A549 (cell line): ENCODE measurements around the gene RPAP3.

Experiments used
- CEBPB ChIP-seq, 2 experiments: fragments of >200 bp in 1 of 2; sonication (Bioruptor Twin) in 1 of 2; formaldehyde crosslinking in 1 of 2; IDR thresholded peaks; 2 replicates each; pipeline ENCODE4 v1.6.1; 2012 to 2016
- CTCF ChIP-seq: fragments of >200 bp; sonication (Bioruptor Twin); formaldehyde crosslinking; IDR thresholded peaks from 3 replicates; pipeline ENCODE4 v1.5.1; 2016
- E2F6 ChIP-seq: IDR thresholded peaks from 2 replicates; pipeline ENCODE4 v1.6.1; 2012; ENCODE audit warnings: low read depth, borderline replicate concordance
- ELK1 ChIP-seq: fragments of 150-350 bp; IDR thresholded peaks from 2 replicates; pipeline ENCODE4 v1.6.1; 2014; ENCODE audit warnings: low read depth, mild to moderate bottlenecking, low read length
- EP300 ChIP-seq, 2 experiments: fragments of >200 bp; sonication (Bioruptor Twin); formaldehyde crosslinking; IDR thresholded peaks; 2 replicates in 1 of 2; 3 replicates in 1 of 2; pipeline ENCODE4 v1.6.1; 2016 to 2017
- HDAC2 ChIP-seq: fragments of 200-600 bp; sonication (generic); IDR thresholded peaks from 2 replicates; pipeline ENCODE4 v1.6.1; 2016
- MAFK ChIP-seq: fragments of 450-650 bp; IDR thresholded peaks from 2 replicates; pipeline ENCODE4 v1.6.1; 2014; ENCODE audit not compliant: partially characterized antibody
- MAX ChIP-seq: IDR thresholded peaks from 2 replicates; pipeline ENCODE4 v1.6.1; 2012
- POLR2A ChIP-seq: IDR thresholded peaks from 2 replicates; pipeline ENCODE4 v1.6.1; 2012; ENCODE audit warnings: mild to moderate bottlenecking, low read length
- REST ChIP-seq: fragments of 200-600 bp; sonication (generic); IDR thresholded peaks from 2 replicates; pipeline ENCODE4 v1.6.1; 2016; ENCODE audit warnings: antibody characterized with exemption, mild to moderate bottlenecking, moderate library complexity
- ZC3H11A ChIP-seq: fragments of 450-650 bp; IDR thresholded peaks from 2 replicates; pipeline ENCODE4 v1.6.1; 2014; ENCODE audit warnings: antibody characterized with exemption, mild to moderate bottlenecking

- TF ChIP-seq CTCF (no peak), E2F6 (no peak), CEBPB (IDR thresholded peaks at IDR 0.05) (no peak), POLR2A (no peak), REST (no peak), EP300 (IDR thresholded peaks at IDR 0.05) (no peak), MAFK (no peak), MAX (no peak), HDAC2 (no peak), ZC3H11A (no peak), ELK1 (no peak)
Measured at GRCh38 chr12:47614521-47614920, 91.3 kb downstream of the RPAP3 start.
